OCI-LY7 (cell line): Measurements from ENCODE around the gene SF3A1. TPM values are rescaled to one million over a fixed set of nuclear protein-coding genes. Genes with fewer than 3 reads are reported as not detected.

Experiments used
- BruUV-seq: library from RNA; stranded (reverse); fragments of 400-500 nt; replicated peaks from 2 replicates; lab custom pipeline; 2021; lab: Mats Ljungman, UMichigan
- CTCF ChIA-PET: fragments of 300-600 bp; sonication (Branson Sonifier 250); formaldehyde crosslinking; loops from one replicate; lab custom pipeline; 2022; ENCODE audit warnings: antibody characterized with exemption; ENCODE audit not compliant: unreplicated experiment; lab: Charles Lee
- POLR2A ChIA-PET: fragments of 300-600 bp; sonication (Branson Sonifier 250); formaldehyde crosslinking; loops from one replicate; lab custom pipeline; 2022; ENCODE audit warnings: antibody characterized with exemption; lab: Charles Lee
- DNase-seq: peaks from one replicate; pipeline ENCODE4 v3.0.0-alpha.2; 2015; ENCODE audit warnings: low spot score
- H2AFZ ChIP-seq: fragments of 200-600 bp; sonication (generic), shearing (Covaris generic); 2 replicates; pipeline ENCODE4 v1.6.1; 2014; ENCODE audit warnings: mild to moderate bottlenecking, antibody characterized with exemption, low read length, moderate library complexity
- H3K27ac ChIP-seq: fragments of 200-600 bp; sonication (generic); 2 replicates; pipeline ENCODE4 v1.5.1; 2014; ENCODE audit warnings: mixed run types, low read depth, mild to moderate bottlenecking, moderate library complexity, low read length, inconsistent platforms; ENCODE audit not compliant: poor library complexity, severe bottlenecking
- H3K36me3 ChIP-seq: fragments of 200-600 bp; sonication (generic); 2 replicates; pipeline ENCODE4 v1.6.1; 2014; ENCODE audit warnings: mild to moderate bottlenecking, antibody characterized with exemption, low read length, moderate library complexity, mixed read lengths; ENCODE audit not compliant: insufficient read depth
- H3K4me1 ChIP-seq: fragments of 200-600 bp; sonication (generic); 2 replicates; pipeline ENCODE4 v1.5.1; 2014; ENCODE audit warnings: mild to moderate bottlenecking, low read length; ENCODE audit not compliant: insufficient read depth, poor library complexity, severe bottlenecking
- H3K4me2 ChIP-seq: fragments of 200-600 bp; sonication (generic); 2 replicates; pipeline ENCODE4 v1.6.1; 2014; ENCODE audit warnings: mild to moderate bottlenecking, low read length
- H3K4me3 ChIP-seq: fragments of 200-600 bp; sonication (generic); 2 replicates; pipeline ENCODE4 v1.5.1; 2014; ENCODE audit warnings: mild to moderate bottlenecking, low read depth, low read length; ENCODE audit not compliant: poor library complexity, severe bottlenecking
- H3K79me2 ChIP-seq: fragments of 200-600 bp; sonication (generic); 2 replicates; pipeline ENCODE4 v1.6.1; 2016; ENCODE audit warnings: low read depth, mild to moderate bottlenecking, low read length, moderate library complexity, mixed read lengths; ENCODE audit not compliant: insufficient read depth
- H3K9me2 ChIP-seq: fragments of 200-600 bp; sonication (generic); 2 replicates; pipeline ENCODE4 v1.6.1; 2016; ENCODE audit warnings: mild to moderate bottlenecking, low read length, mixed read lengths; ENCODE audit not compliant: insufficient read depth
- H3K9me3 ChIP-seq: fragments of 200-600 bp; sonication (generic); 2 replicates; pipeline ENCODE4 v1.6.1; 2014; ENCODE audit warnings: mild to moderate bottlenecking, mixed run types, low read length, mixed read lengths
- H4K20me1 ChIP-seq: fragments of 200-600 bp; sonication (generic); 2 replicates; pipeline ENCODE4 v1.6.1; 2014; ENCODE audit warnings: mild to moderate bottlenecking, antibody characterized with exemption, low read length, moderate library complexity, mixed read lengths; ENCODE audit not compliant: insufficient read depth
- EZH2phosphoT487 ChIP-seq: fragments of 200-600 bp; sonication (generic); IDR thresholded peaks from 2 replicates; pipeline ENCODE4 v1.6.1; 2018; ENCODE audit warnings: low read depth, borderline replicate concordance, mild to moderate bottlenecking, mixed run types, antibody characterized with exemption, low read length, moderate library complexity, mixed read lengths
- intact Hi-C: fragments of 100-400 bp; cut with micrococcal nuclease; formaldehyde crosslinking; loops from one replicate; pipeline ENCODE4 v1.10.0; 2022; ENCODE audit not compliant: unreplicated experiment
- total RNA-seq, 2 experiments: library from RNA; depleted of rRNA in 1 of 2; stranded (reverse); fragments of >200 nt in 1 of 2; shearing (Covaris generic) in 1 of 2; gene quantifications; 2 replicates each; pipeline ENCODE4 v1.2.3, GENCODE V29; 2014 to 2022
- TF ChIP-seq, protein P1 (sequence below): fragments of 200-600 bp; sonication (generic); conservative IDR thresholded peaks from 2 replicates; pipeline ENCODE4 v1.5.1; 2014; ENCODE audit warnings: mild to moderate bottlenecking, antibody characterized with exemption, low read length, moderate library complexity, mixed read lengths

Gene SF3A1
- total RNA-seq, 2 experiments from 2014 or later = 71.8 to 200 TPM

DNA sequence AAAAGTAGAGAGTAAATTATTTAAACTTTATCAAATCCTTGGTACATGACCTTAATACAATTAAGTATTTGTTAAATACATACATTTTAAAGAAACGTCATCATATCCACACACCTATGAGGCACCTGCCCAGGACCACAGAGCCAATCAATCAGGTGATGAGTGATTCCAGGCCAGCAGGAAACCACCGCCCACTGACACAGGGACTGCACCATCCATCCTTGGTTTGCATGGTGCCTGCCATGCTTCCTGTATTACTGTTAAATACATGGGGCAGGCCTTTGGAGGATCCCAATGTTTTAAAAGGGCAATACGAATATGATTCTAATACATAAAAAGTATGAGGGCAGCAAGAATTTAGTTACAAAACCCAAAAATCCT, 23.0 kb downstream of the SF3A1 start:
- intact Hi-C loops = no loop called here
- H4K20me1 ChIP-seq = no peaks in the 10 kb centered on the region
- DNase-seq = no peak
- BruUV-seq = no TSS peak
- H3K9me2 ChIP-seq = no peaks in the 10 kb centered on the region
- no peak overlapping the region for H2AFZ ChIP-seq
- H3K27ac ChIP-seq = no peak overlapping the region
- H3K79me2 ChIP-seq = no peaks in the 10 kb centered on the region
- no peaks in the 10 kb centered on the region for H3K4me1 ChIP-seq
- CTCF ChIA-PET = no interaction called here
- no peak for TF ChIP-seq EZH2phosphoT487
- TF ChIP-seq, protein P1, sequence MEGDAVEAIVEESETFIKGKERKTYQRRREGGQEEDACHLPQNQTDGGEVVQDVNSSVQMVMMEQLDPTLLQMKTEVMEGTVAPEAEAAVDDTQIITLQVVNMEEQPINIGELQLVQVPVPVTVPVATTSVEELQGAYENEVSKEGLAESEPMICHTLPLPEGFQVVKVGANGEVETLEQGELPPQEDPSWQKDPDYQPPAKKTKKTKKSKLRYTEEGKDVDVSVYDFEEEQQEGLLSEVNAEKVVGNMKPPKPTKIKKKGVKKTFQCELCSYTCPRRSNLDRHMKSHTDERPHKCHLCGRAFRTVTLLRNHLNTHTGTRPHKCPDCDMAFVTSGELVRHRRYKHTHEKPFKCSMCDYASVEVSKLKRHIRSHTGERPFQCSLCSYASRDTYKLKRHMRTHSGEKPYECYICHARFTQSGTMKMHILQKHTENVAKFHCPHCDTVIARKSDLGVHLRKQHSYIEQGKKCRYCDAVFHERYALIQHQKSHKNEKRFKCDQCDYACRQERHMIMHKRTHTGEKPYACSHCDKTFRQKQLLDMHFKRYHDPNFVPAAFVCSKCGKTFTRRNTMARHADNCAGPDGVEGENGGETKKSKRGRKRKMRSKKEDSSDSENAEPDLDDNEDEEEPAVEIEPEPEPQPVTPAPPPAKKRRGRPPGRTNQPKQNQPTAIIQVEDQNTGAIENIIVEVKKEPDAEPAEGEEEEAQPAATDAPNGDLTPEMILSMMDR = no peak
- H3K36me3 ChIP-seq = peaks cover 79% of the 10 kb centered on the region
- no peak overlapping the region for H3K4me3 ChIP-seq
- H3K4me2 ChIP-seq = no peak overlapping the region
- H3K9me3 ChIP-seq = no peaks in the 10 kb centered on the region
- POLR2A ChIA-PET = no interaction called here

GRCh38 chr22:30332994-30333706, 23.5 kb downstream of the SF3A1 start:
- Histone ChIP-seq H3K4me2 (no peak overlapping the region), H2AFZ (no peak overlapping the region), H3K79me2 (no peaks in the 10 kb centered on the region), H3K36me3 (peaks cover 79% of the 10 kb centered on the region), H3K4me1 (no peaks in the 10 kb centered on the region), H3K9me2 (no peaks in the 10 kb centered on the region), H3K4me3 (no peak overlapping the region), H3K27ac (no peak overlapping the region), H3K9me3 (no peaks in the 10 kb centered on the region), H4K20me1 (no peaks in the 10 kb centered on the region)
- TF ChIP-seq EZH2phosphoT487 = no peak
- TF ChIP-seq, protein P1 = no peak
- DNase-seq = no peak
- no TSS peak for BruUV-seq
- intact Hi-C loops = no loop called here
- POLR2A ChIA-PET = no interaction called here
- CTCF ChIA-PET = no interaction called here

DNA sequence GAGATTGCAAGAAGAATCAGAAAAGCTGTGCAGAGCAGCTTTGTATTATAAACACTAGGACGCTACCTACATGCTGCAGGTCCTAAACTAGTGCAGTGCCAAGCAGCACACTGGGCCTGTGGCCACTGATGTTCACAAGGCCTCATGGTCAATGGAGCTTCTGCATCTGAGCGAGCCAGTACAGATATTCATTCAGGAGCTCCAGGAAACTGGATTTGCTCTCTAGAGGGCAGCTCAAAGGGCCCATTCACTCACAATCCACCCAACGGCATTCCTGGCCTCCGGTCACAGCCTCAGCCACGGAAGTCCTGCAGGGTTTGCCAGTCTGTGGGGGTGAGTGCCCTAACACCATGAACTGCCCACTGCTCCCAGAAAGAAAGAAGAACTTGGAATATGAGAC, 24.1 kb downstream of the SF3A1 start:
- no peak for DNase-seq
- CTCF ChIA-PET = no interaction called here
- Histone ChIP-seq H3K9me2 (no peaks in the 10 kb centered on the region), H3K79me2 (no peaks in the 10 kb centered on the region), H3K4me2 (no peak overlapping the region), H3K9me3 (no peaks in the 10 kb centered on the region), H3K4me1 (peaks cover 6% of the 10 kb centered on the region), H4K20me1 (no peaks in the 10 kb centered on the region), H3K27ac (no peak overlapping the region), H3K4me3 (no peak overlapping the region), H3K36me3 (peaks cover 74% of the 10 kb centered on the region), H2AFZ (no peak overlapping the region)
- POLR2A ChIA-PET = interaction anchor here (0.6 kb wide), 1 partner anchor 60 kb away, joined by 3 read pairs; no protein-coding TSS in a partner anchor
- intact Hi-C loops = no loop called here
- TF ChIP-seq, protein P1 = no peak
- no peak for TF ChIP-seq EZH2phosphoT487
- no TSS peak for BruUV-seq
